ENCODE results near the gene LRRC32.
"Not testable (repeated sequence)": the region's sequence is repeated elsewhere in the genome, so short reads cannot be mapped to it uniquely, and the experiment has no call there.

LRRC32 gene

DNA sequence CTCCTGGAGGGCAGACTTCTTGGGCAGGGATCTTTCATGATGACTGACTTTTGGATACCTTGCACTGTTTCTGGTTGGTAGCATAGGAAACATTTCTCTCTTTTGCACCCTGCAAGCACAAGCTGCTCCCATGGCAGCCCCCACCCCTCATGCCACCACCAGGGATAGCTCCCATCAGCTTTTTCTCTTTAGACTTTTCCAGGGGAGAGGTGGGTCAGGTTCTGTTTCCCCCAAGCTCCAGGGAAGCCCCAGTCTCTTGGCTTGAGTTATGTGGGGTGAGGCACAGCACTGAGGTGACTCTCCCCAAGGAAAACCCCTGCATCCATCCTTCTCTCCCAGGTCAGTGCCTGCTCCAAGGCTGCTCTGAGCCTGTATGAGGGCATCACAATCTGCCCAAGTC lies 22.5 kb downstream of the LRRC32 start:
- DNase-seq (ENCODE audit: low read depth), result no peak

DNA sequence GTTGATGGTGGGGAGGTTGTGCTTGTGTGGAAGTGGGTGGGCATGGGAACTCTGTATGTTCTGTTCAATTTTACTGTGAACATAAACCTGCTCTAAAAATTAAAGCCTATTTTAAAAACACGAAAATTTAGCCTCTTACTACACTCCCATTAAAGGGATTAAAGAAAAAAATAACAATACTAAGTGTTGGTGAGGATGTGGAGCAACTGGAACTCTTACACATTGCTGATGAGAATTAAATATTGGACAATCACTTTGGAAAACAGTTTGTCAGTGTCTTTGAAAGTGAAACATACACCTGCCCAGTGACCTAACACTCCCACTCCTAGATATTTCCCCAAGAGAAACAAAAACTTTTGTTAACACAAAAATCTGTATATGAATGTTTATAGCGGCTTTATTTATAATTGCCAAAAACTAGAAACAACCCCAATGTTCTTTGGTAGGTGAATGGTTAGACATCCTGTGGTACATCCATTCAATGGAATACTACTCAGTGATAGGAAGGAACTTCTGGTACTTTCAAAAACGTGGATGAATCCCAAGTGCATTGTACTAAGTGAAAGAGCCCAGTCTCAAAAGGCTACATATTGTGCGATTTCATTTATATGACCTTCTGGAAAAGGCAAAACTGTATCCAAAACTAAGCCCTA lies 23.5 kb downstream of the LRRC32 start:
- DNase-seq (ENCODE audit: low read depth), result no peak

DNA sequence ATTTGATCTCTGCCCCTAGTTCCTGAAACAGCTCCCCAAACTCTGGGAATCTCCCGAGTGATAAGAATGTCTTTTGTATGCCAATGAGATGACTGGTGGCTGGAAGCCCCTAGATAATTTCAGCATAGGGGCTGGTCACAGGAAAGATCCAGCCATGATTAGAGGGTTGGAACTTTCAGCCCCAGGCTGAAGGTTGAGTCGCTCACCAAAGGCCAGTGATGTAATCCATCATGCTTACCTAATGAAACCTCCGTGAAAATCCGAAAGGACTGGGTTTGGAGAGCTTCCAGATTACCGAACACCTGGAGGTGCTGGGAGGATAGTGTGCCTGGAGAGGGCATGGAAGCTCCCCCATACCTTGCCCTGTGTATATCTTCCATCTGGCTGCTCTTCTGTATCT lies 26.0 kb downstream of the LRRC32 start:
- no peak for DNase-seq (ENCODE audit: low read depth)

DNA sequence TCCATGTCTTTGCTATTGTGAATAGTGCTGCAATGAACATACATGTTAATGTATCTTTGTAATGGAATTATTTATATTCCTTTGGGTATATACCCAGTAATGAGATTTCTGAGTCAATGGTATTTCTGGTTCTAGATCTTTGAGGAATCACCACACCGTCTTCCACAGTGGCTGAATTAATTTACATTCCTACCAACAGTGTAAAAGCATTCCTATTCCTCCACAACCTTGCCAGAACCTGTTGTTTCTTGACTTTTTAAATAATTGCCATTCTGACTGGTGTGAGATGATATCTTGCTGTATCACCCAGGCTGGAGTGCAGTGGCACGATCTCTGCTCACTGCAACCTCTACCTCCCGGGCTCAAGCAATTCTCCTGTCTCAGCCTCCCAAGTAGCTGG lies 26.8 kb downstream of the LRRC32 start:
- not testable (repeated sequence) for DNase-seq (ENCODE audit: low read depth)

- DNase-seq (ENCODE audit: low read depth), result no peak
Measured at GRCh38 chr11:76642341-76642740, 28.2 kb downstream of the LRRC32 start.

GRCh38 chr11:76641905-76642304 lies 28.6 kb downstream of the LRRC32 start:
- no peak for DNase-seq (ENCODE audit: low read depth)

- DNase-seq (ENCODE audit: low read depth), result no peak
Measured at GRCh38 chr11:76640501-76640900, 30.0 kb downstream of the LRRC32 start.

- DNase-seq (ENCODE audit: low read depth), result no peak
Measured at GRCh38 chr11:76639621-76640020, 30.9 kb downstream of the LRRC32 start.

- DNase-seq (ENCODE audit: low read depth), result no peak
Measured at GRCh38 chr11:76638270-76639197, 32.0 kb downstream of the LRRC32 start.

- no peak for DNase-seq (ENCODE audit: low read depth)
Measured at GRCh38 chr11:76637491-76638269, 32.9 kb downstream of the LRRC32 start.

- no peak for DNase-seq (ENCODE audit: low read depth)
Measured at GRCh38 chr11:76636826-76637460, 33.6 kb downstream of the LRRC32 start.

- no peak for DNase-seq (ENCODE audit: low read depth)
Measured at GRCh38 chr11:76635991-76636738, 34.4 kb downstream of the LRRC32 start.

DNA sequence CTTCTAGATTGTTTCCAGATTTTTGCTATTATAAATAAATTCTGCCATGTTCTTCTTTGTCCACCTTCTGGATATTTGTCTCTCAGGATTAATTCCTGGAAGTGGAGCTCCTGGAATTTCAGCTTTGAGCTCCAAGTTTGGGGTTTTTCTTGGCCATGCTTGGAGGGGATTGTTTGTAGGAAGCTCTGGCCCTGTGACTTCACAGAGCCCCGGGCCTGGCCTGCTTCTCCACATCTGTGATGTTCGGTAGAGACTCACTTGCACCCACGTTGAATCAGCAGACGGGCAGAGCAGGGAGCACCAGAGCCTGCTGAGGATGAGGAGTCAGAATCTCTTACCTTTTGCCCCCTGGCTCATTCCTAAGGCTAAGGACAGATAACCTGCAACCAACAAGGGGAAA lies 35.7 kb downstream of the LRRC32 start:
- DNase-seq (ENCODE audit: low read depth), result no peak

DNA sequence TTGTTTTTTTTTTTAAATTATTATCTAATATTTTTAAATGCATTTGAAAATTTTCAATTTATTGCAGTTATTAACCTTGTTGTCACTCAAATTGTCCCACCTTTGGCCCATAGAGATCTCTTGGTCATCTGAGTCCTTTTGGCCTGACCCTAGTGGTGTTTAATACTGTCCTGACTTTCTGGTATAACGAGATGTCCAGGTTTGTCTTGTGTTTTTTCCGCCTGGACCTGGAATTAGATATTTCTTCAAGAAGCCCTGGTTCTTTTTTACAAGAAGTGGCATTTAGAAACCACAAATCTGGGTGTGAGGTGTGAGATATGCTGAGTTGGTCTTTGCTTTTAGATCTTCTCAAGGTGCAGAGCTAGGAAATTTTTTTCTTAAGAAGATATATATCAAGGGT lies 38.1 kb downstream of the LRRC32 start:
- no peak for DNase-seq (ENCODE audit: low read depth)

DNA sequence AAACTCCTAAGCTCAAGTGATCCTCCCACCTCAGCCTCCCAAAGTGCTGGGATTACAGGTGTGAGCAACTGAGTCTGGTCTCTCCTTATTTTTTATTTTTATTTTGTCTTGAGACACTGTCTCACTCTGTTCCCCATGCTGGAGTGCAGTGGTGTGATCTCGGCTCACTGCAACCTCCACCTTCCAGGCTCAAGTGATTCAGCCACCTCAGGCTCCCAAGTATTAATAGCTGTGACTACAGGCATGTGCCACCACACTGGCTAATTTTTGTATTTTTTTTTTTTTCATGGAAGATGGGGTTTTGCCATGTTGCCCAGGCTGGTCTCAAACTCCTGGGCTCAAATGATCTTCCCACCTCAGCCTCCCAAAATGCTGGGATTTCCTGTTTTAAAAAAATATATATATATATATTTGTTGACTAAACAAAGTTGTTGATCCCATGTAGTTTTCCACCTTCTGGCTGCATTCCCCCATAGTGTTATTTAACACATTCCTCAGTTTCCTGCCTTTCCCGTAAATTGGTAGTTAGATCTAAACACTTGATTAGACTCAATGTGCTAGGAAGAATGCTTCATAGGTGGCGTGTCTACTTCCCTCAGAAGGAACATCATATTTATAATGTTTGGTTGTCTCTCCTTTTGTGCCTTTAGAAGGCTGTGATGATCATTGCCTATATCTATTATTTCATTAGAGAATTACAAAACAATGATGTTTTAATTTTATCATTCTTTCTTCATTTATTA lies 38.8 kb downstream of the LRRC32 start:
- no peak for DNase-seq (ENCODE audit: low read depth)

DNA sequence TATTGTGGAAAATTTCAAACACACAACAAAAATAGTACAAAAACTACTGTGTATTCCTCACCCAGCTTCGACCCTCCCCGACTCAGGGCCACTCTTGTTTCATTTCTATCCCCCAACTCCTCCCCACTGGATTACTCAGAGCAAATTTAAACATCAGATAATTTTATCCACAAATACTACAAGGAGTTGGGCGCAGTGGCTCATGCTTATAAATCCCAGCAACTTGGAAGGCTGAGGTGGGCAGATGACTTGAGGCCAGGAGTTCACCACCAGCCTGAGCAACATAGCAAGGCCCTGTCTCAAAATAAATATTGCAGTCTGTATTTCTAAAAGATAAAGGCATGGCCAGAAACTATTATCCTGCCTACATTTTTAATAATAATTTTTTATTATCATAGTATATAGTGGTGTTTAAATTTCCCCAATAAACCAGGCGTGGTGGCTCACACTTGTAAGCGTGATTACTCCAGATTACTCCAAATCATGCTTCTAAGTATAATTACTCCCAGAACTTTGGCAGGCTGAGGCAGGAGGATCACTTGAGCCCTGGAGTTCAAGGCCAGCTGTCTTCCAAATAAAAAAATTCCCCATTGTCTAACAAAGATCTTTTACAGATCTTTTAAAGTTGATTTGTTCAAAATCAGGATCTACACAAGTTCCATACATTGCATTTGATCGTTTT lies 39.8 kb downstream of the LRRC32 start:
- DNase-seq (ENCODE audit: low read depth), result no peak

DNA sequence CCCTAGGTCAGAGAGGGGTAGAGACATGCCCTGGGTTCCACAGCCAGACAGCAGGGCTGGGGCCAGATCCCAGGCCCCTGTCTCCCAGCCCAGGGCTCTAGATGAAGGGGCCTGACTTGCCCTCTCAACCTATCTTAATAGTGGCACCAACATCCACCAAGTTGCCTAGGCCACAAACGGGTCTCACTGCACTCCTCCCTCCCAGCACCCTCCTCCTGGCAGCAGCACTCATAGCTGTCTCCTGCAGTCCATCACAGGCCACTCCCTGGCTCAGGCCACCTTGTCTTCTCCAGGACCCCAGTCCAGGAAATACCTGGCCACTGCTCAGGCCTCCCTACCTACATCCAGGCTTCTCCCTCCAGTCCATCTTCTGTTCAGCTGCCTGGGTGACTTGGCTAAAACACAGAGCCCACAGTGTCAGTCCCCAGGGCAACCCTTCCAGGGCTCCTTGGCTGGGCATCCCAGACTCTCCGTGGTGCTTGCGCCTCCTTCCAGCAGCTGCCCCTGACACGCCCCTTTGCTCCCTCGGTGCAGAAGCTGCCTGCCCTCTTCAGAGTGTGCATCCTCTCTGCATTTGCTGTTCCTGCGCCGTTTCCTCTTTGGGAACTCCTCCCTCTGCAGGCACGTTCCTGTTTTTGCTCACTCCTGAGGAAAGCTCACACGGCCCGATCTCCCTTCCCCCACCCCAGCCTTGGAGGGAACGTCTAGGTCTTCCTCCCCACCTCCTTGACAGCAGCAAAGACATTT lies 40.5 kb downstream of the LRRC32 start:
- peak; percentile 64 for DNase-seq (ENCODE audit: low read depth)

- peak; percentile 58 for DNase-seq (ENCODE audit: low read depth)
Measured at GRCh38 chr11:76629116-76629852, 41.3 kb downstream of the LRRC32 start.
